HEK293 (cell line): ENCODE results near the gene LRRC4C.

Source experiments
- PBX3 ChIP-seq: sonication (generic); formaldehyde crosslinking; IDR thresholded peaks from 2 replicates; pipeline ENCODE4 v1.8.1; 2022; ENCODE audit warnings: mild to moderate bottlenecking, moderate library complexity, missing genetic modification reagents
- PRDM1 ChIP-seq: fragments of 450-650 bp; formaldehyde crosslinking; IDR thresholded peaks from 2 replicates; pipeline ENCODE4; 2016; ENCODE audit warnings: missing biosample characterization, missing genetic modification characterization
- YY1 ChIP-seq: fragments of 450-650 bp; formaldehyde crosslinking; IDR thresholded peaks from 2 replicates; pipeline ENCODE4 v1.5.1; 2018; ENCODE audit warnings: missing biosample characterization, missing genetic modification characterization
- ZBTB48 ChIP-seq: fragments of 450-650 bp; formaldehyde crosslinking; IDR thresholded peaks from 2 replicates; pipeline ENCODE4 v1.5.1; 2016; ENCODE audit warnings: missing biosample characterization, missing genetic modification characterization
- ZNF48 ChIP-seq: fragments of 450-650 bp; formaldehyde crosslinking; IDR thresholded peaks from 2 replicates; pipeline ENCODE4 v1.5.1; 2016; ENCODE audit warnings: missing biosample characterization, missing genetic modification characterization
- ZNF677 ChIP-seq: fragments of 450-650 bp; IDR thresholded peaks from 2 replicates; pipeline ENCODE4 v1.5.0; 2018; ENCODE audit warnings: missing biosample characterization, mild to moderate bottlenecking, missing genetic modification characterization, moderate library complexity
- ZSCAN30 ChIP-seq: fragments of 450-650 bp; IDR thresholded peaks from 2 replicates; pipeline ENCODE4 v1.5.1; 2018; ENCODE audit warnings: missing biosample characterization, mild to moderate bottlenecking, missing genetic modification characterization, moderate library complexity
- TF ChIP-seq, protein P1 (sequence below): fragments of 450-650 bp; formaldehyde crosslinking; IDR thresholded peaks from 2 replicates; pipeline ENCODE4 v1.5.1; 2016; ENCODE audit warnings: missing biosample characterization, missing genetic modification characterization
- TF ChIP-seq, protein P2 (sequence below): fragments of 450-650 bp; formaldehyde crosslinking; IDR thresholded peaks from 2 replicates; pipeline ENCODE4 v1.5.1; 2016; ENCODE audit warnings: missing biosample characterization, missing genetic modification characterization
- TF ChIP-seq, protein P3 (sequence below): fragments of 450-650 bp; formaldehyde crosslinking; IDR thresholded peaks from 2 replicates; pipeline ENCODE4 v1.5.1; 2017; ENCODE audit warnings: missing biosample characterization, missing genetic modification characterization
- TF ChIP-seq, protein P4 (sequence below): fragments of 450-650 bp; formaldehyde crosslinking; IDR thresholded peaks from 2 replicates; pipeline ENCODE4 v1.5.1; 2016; ENCODE audit warnings: missing biosample characterization, missing genetic modification characterization
- TF ChIP-seq, protein P5 (sequence below): fragments of 450-650 bp; formaldehyde crosslinking; IDR thresholded peaks from 2 replicates; pipeline ENCODE4 v1.5.1; 2016; ENCODE audit warnings: missing biosample characterization, missing genetic modification characterization

DNA sequence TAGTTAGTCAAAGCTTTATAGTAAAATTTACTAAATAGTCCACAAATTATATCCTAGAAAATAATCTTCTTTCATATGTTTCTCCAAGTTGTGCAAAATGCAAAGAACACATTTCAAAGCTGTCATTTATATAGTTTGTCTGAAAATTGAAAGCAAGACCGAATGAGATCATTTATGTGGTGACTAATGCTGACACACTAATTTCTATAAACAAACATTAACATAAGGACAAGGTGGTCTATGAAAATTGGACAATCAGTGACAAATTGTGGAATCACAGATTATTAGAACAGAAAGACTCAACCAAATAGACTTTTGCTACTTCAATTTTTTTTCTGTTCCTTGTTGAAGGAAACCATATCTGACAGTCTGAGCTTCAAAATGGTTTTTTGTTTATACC, 1056.1 kb downstream of the LRRC4C start:
- TF ChIP-seq PRDM1 (tag by site-specific recombination) (no peak), ZNF48 (tag by site-specific recombination) (no peak), YY1 (no peak), ZNF677 (tag by site-specific recombination) (no peak), ZSCAN30 (no peak), PBX3 (no peak), ZBTB48 (tag by site-specific recombination) (no peak)
- TF ChIP-seq, protein P1, sequence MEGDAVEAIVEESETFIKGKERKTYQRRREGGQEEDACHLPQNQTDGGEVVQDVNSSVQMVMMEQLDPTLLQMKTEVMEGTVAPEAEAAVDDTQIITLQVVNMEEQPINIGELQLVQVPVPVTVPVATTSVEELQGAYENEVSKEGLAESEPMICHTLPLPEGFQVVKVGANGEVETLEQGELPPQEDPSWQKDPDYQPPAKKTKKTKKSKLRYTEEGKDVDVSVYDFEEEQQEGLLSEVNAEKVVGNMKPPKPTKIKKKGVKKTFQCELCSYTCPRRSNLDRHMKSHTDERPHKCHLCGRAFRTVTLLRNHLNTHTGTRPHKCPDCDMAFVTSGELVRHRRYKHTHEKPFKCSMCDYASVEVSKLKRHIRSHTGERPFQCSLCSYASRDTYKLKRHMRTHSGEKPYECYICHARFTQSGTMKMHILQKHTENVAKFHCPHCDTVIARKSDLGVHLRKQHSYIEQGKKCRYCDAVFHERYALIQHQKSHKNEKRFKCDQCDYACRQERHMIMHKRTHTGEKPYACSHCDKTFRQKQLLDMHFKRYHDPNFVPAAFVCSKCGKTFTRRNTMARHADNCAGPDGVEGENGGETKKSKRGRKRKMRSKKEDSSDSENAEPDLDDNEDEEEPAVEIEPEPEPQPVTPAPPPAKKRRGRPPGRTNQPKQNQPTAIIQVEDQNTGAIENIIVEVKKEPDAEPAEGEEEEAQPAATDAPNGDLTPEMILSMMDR (tag by site-specific recombination) = no peak
- TF ChIP-seq, protein P2, sequence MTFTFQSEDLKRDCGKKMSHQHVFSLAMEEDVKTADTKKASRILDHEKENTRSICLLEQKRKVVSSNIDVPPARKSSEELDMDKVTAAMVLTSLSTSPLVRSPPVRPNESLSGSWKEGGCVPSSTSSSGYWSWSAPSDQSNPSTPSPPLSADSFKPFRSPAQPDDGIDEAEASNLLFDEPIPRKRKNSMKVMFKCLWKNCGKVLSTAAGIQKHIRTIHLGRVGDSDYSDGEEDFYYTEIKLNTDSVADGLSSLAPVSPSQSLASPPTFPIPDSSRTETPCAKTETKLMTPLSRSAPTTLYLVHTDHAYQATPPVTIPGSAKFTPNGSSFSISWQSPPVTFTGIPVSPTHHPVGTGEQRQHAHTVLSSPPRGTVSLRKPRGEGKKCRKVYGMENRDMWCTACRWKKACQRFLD (tag by site-specific recombination) = no peak
- TF ChIP-seq, protein P3, sequence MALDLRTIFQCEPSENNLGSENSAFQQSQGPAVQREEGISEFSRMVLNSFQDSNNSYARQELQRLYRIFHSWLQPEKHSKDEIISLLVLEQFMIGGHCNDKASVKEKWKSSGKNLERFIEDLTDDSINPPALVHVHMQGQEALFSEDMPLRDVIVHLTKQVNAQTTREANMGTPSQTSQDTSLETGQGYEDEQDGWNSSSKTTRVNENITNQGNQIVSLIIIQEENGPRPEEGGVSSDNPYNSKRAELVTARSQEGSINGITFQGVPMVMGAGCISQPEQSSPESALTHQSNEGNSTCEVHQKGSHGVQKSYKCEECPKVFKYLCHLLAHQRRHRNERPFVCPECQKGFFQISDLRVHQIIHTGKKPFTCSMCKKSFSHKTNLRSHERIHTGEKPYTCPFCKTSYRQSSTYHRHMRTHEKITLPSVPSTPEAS (tag by site-specific recombination) = no peak
- TF ChIP-seq, protein P4, sequence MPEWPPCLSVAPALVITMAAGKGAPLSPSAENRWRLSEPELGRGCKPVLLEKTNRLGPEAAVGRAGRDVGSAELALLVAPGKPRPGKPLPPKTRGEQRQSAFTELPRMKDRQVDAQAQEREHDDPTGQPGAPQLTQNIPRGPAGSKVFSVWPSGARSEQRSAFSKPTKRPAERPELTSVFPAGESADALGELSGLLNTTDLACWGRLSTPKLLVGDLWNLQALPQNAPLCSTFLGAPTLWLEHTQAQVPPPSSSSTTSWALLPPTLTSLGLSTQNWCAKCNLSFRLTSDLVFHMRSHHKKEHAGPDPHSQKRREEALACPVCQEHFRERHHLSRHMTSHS (tag by site-specific recombination) = no peak
- TF ChIP-seq, protein P5, sequence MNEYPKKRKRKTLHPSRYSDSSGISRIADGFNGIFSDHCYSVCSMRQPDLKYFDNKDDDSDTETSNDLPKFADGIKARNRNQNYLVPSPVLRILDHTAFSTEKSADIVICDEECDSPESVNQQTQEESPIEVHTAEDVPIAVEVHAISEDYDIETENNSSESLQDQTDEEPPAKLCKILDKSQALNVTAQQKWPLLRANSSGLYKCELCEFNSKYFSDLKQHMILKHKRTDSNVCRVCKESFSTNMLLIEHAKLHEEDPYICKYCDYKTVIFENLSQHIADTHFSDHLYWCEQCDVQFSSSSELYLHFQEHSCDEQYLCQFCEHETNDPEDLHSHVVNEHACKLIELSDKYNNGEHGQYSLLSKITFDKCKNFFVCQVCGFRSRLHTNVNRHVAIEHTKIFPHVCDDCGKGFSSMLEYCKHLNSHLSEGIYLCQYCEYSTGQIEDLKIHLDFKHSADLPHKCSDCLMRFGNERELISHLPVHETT (tag by site-specific recombination) = no peak
